ENCODE measurements around the gene KISS1R. TPM values are rescaled to one million over a fixed set of nuclear protein-coding genes. Genes with fewer than 3 reads are reported as not detected.
"Not testable (repeated sequence)": the region's sequence is repeated elsewhere in the genome, so short reads cannot be mapped to it uniquely, and the experiment has no call there.

Gene KISS1R
- total RNA-seq, 4 donors from 2014 or later, result not detected

DNA sequence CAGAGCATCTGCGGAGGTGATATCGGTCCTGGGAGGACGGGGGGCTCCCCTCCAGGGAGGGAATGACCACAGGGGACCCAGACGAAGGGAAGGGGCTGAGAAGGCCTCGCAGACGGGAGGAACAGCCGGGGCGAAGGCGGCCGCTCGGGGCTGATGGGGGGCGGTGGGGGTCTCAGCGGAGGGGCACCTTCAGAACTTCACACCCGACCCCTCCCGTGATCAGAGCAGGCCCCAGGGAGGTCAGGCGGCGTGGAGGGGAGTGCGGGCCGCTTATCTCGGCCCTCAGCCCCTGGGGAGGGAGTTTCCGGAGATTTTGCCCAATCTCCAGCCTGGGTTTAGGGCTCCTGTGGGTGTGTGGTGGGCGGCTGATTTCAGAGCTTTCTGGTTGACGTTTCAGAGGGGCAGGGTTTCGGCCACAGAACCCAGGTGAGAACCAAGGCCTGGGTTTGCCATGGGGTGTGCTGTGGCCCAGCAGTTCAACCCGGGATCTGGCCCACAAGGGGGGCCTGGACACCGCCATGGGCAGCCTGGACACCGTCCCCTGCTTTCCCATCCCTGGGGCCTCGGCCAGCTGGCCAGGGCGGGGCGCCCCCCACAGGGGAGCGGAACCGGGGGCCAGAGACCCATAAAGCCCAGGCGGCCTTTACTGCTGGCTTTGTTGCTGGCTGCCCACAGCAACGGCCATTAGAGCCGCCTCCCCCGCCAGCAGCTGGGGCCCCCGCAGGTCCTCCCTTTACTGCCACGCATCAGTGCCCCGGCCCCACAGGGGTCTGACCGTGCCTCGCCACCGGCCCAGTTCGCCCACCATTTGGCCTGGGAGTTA is 37.8 kb downstream of the KISS1R start:
- H3K27ac ChIP-seq (replicated peaks in 1 of 4), result no peak overlapping the region
- H3K4me1 ChIP-seq, result peaks cover 6 to 19% (median 14%) of the 10 kb centered on the region in 4 donors
- no peaks in the 10 kb centered on the region for H3K27me3 ChIP-seq
- DNase-seq (ENCODE audit: extremely low spot score), result no peak
- TF ChIP-seq POLR2AphosphoS5 (IDR thresholded peaks at IDR 0.05), result no peak
- WGBS, result 86% methylated on average over 39 of the region's 43 CpGs
- H3K36me3 ChIP-seq, result peaks cover 0 to 5% (median 1%) of the 10 kb centered on the region in 4 donors
- intact Hi-C loops (cut with DNase I), result no loop called here
- no peak overlapping the region for H3K4me3 ChIP-seq
- H3K9me3 ChIP-seq, result no peaks in the 10 kb centered on the region

GRCh38 chr19:955803-956765 is 39.0 kb downstream of the KISS1R start:
- H3K27me3 ChIP-seq, result no peaks in the 10 kb centered on the region

GRCh38 chr19:956766-957440 is 39.8 kb downstream of the KISS1R start:
- no peak for DNase-seq (ENCODE audit: extremely low spot score)
- no peaks in the 10 kb centered on the region for H3K9me3 ChIP-seq
- TF ChIP-seq POLR2A (IDR thresholded peaks at IDR 0.05; ENCODE audit: low read depth), result no peak
- TF ChIP-seq CTCF (IDR thresholded peaks at IDR 0.05), result no peak
- TF ChIP-seq EP300 (IDR thresholded peaks at IDR 0.05), result no peak
- no peak for TF ChIP-seq POLR2AphosphoS5 (IDR thresholded peaks at IDR 0.05)
- no peak overlapping the region for H3K27ac ChIP-seq (replicated peaks in 1 of 4)
- intact Hi-C loops (cut with DNase I), result no loop called here
- H3K27me3 ChIP-seq, result no peaks in the 10 kb centered on the region
- peaks cover 0 to 18% (median 8%) of the 10 kb centered on the region in 4 donors for H3K36me3 ChIP-seq
- 64% methylated on average over 18 of the region's 27 CpGs for WGBS
- peaks cover 6 to 14% (median 14%) of the 10 kb centered on the region in 4 donors for H3K4me1 ChIP-seq
- no peak overlapping the region for H3K4me3 ChIP-seq

More at GRCh38 chr19:955803-956765, 39.0 kb downstream of the KISS1R start:
- Histone ChIP-seq H3K4me3 (no peak overlapping the region), H3K27ac (replicated peaks in 1 of 4) (no peak overlapping the region), H3K4me1 (peaks cover 6 to 19% (median 14%) of the 10 kb centered on the region in 4 donors), H3K36me3 (peaks cover 0 to 16% (median 7%) of the 10 kb centered on the region in 4 donors), H3K9me3 (no peaks in the 10 kb centered on the region)
- TF ChIP-seq POLR2A (IDR thresholded peaks at IDR 0.05; ENCODE audit: low read depth) (no peak), POLR2AphosphoS5 (IDR thresholded peaks at IDR 0.05) (no peak), EP300 (IDR thresholded peaks at IDR 0.05) (no peak), CTCF (IDR thresholded peaks at IDR 0.05) (no peak)
- no peak for DNase-seq (ENCODE audit: extremely low spot score)
- WGBS, result 88% methylated on average over 47 of the region's 55 CpGs
- intact Hi-C loops (cut with DNase I), result no loop called here

DNA sequence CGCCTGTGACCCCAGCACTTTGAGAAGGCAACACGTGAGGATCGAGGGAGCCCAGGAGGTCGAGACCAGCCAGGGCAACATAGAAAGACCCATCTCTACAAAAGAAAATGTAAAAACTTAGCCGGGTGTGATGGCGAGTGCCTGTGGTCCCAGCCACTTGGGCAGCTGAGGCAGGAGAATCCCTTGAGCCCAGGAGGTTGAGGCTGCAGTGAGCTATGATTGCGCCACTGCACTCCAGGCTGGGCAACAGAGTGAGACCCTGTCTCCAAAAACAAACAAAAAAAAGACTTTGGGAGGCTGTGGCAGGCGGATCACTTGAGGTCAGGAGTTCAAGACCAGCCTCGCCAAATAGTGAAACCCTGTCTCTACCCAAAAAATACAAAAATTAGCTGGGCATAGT is 40.4 kb downstream of the KISS1R start:
- H3K27ac ChIP-seq (replicated peaks in 1 of 4); DNase-seq (ENCODE audit: extremely low spot score); H3K27me3 ChIP-seq; H3K9me3 ChIP-seq; H3K4me3 ChIP-seq; intact Hi-C loops (cut with DNase I): not testable (repeated sequence)
- peaks cover 0 to 18% (median 8%) of the 10 kb centered on the region in 4 donors for H3K36me3 ChIP-seq
- 95% methylated on average over 9 of the region's 9 CpGs for WGBS
- H3K4me1 ChIP-seq, result peaks cover 6 to 12% (median 11%) of the 10 kb centered on the region in 4 donors

- DNase-seq (ENCODE audit: extremely low spot score), result no peak
- TF ChIP-seq POLR2AphosphoS5 (IDR thresholded peaks at IDR 0.05) (no peak), POLR2A (IDR thresholded peaks at IDR 0.05; ENCODE audit: low read depth) (no peak), EP300 (IDR thresholded peaks at IDR 0.05) (no peak), CTCF (IDR thresholded peaks at IDR 0.05) (no peak)
- Histone ChIP-seq H3K27me3 (no peaks in the 10 kb centered on the region), H3K27ac (replicated peaks in 1 of 4) (no peak overlapping the region), H3K9me3 (no peaks in the 10 kb centered on the region), H3K4me1 (no peaks in the 10 kb centered on the region), H3K4me3 (no peak overlapping the region), H3K36me3 (peaks cover 0 to 25% (median 12%) of the 10 kb centered on the region in 4 donors)
- 91% methylated on average over 36 of the region's 36 CpGs for WGBS
- intact Hi-C loops (cut with DNase I), result no loop called here
These were observed 42.1 kb downstream of the KISS1R start for GRCh38 chr19:958967-959855.

All from esophagus muscularis mucosa (tissue), 4 donors.